Left renal cortex interstitium (tissue), 4 donors: ENCODE data around the gene RAB20. TPM values are rescaled to one million over a fixed set of nuclear protein-coding genes. Genes with fewer than 3 reads are reported as not detected.
"Not testable (repeated sequence)": the region's sequence is repeated elsewhere in the genome, so short reads cannot be mapped to it uniquely, and the experiment has no call there.

Experiments
- DNase-seq, 4 donors: peaks; one replicate each; pipeline ENCODE4 v3.0.0-alpha.2; 2013; ENCODE audit warnings: low read depth in 4 of 4, low spot score in 2 of 4, missing footprints in 1 of 4
- polyA plus RNA-seq, 4 donors: library from polyadenylated mRNA; unstranded; fragments of 120-200 nt; gene quantifications; one replicate each; pipeline ENCODE4 v1.2.1, GENCODE V29; 2013; ENCODE audit not compliant: insufficient read length in 4 of 4

Gene RAB20
- polyA plus RNA-seq, 4 donors, result 7.8 to 8.8 (median 8.5) TPM

DNA sequence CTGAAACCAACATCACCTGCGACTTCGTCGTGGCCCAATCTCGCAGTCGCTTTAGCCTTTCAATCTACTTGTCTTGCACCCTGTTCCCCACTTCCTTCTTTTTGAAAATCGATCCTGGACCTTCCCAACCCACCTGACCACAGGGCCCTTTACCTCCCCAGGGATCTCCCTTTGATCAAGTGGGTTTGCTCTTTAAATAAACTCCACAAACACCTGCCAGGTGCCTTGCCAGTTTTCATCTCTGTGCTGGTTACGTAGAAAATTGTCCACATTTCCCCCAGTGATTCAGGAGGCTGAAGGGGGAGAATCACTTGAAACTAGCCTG is 14.5 kb upstream of the RAB20 start:
- no peak for DNase-seq

DNA sequence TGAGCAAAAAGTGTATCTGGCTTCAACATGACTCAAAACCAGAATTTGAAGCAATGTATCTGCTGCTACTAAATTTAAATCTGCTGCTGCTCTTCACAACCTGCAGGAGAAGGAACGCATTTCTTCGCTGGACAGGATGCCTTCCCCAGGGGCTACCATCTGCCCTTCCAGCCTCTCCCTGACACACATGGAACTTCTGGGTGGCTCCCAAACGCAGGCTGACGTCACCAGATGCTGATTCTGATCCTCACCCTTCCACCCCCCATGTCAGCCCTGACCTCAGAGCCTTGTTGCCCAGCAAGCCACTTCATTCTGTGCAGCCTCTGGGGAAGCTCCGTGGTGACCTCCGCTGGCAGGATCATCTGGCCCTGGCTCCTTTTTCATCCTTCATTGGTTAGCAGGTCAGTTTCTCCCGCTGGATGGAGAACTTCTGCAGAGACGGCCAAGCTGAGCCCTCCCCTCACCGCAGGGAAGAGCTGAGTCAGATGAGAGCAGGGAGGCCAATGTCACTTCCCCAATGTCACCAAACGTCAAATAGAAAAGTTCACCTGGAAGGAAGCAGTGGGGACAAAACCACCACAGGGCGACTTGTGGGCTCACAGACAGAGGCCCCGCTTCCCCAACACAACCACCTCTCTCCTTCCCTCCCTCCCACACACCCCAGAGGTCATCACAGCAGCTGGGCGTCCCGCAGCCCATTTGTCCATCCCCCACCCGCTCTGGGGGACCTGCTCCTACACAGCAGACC is 14.0 kb upstream of the RAB20 start:
- DNase-seq, result no peak

DNA sequence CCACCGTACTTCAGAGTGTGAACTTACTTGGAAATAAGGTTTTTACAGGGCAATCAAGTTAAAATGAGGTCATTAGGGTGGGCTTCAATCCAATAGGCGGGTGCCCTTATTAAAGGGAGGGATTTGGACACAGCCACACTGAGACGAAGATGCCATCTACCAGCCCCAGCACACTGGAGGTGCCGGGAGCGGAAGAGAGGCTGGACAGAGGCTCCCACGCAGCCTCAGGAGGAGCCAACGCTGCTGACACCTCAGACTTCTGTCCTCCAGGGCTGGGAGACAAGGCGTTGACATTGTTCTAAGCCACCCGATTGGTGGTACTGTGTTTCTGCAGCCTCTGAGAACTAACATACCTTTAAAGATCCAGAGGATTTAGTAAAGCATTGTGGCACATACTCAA is 12.6 kb upstream of the RAB20 start:
- no peak for DNase-seq

DNA sequence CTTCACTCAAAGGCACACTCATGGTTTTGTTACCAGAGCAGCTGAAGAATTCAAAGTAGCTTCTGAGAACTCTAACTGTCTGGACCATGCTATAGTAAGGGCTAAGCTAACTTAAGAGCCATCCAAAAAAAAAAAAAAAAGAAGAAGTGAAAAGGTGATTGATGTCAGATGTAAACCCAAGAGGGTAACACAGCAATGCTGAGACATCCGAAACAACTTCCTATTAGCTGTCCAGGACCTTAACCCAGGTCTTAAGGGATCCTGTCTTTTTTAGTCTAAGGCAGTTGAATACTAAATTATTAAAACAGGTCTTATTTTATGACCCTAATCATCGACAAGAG is 11.2 kb upstream of the RAB20 start:
- DNase-seq, result no peak

DNA sequence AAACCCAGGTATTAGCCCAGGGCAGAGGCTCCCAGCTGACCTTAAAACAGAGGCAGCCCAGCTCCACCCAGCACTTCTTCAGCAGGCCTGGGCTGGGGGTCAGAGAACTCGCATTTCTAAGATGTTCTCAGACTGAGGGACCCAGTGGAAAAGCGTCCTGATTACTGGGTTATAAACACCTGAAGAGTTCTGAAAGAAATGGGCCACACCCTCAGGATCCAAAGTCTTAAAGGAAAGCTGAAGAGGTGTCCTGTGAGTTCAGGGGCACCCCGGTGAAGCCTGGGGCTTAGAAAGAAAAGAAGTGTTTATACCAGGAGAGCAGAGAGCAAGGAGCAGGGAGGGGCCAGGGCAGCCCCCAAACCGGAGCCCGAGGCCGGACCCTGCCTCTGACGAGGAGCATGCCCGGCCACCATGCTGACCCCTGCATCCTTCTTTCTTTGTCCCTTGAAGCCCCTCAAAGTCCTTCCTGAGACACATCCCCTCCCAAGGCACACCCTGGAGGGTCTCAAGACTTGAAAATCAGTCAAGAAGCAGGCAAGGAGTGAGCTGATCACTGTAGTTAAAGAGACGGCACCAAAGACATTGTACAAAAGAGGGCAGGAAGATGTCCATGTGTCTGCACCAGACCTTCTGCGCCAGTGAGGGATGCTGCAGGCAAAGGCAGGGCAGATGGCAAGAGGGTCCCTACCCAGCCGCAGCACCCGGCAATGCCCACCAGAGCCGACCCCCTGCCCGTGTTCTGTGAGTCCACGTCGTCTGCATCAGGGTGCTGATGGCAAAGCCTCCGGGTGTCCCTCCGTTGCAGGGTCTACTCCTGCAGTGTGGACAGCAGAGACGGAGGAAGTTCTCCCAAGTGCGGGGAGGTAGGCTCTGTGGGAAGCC is 10.6 kb upstream of the RAB20 start:
- no peak for DNase-seq

DNA sequence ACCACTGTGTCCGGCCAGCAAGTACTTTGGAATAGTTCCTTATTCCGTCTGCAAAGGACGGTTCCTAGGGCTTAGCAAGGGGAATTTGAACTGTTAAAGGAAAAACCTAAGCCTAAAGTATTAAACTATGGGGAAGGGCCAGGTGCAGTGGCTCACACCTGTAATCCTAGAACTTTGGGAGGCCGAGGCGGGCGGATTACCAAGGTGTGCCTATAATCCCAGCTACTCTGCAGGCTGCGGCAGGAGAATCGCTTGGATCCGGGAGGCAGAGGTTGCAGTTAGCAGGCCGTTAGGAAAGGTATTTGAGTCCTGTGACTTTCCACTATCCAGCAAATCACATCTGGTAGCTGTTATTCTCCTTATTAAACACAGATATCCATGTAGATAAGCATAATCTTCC is 9.4 kb upstream of the RAB20 start:
- DNase-seq, result no peak

DNA sequence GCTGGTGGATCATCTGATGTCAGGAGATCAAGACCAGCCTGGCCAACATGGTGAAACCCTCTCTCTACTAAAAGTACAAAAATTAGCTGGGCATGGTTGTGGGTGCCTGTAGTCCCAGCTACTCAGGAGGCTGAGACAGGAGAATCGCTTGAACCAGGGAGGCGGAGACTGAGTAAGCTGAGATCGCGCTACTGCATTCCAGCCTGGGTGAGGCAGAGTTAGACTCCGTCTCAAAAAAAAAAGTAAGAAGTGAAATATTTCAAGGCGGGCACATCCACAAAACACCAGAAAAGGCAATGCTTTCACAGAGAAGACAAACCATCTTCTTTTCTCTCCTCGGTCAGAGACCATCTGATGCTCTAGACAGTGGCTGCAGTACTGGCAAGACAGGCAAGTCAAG is 8.4 kb upstream of the RAB20 start:
- not testable (repeated sequence) for DNase-seq

DNA sequence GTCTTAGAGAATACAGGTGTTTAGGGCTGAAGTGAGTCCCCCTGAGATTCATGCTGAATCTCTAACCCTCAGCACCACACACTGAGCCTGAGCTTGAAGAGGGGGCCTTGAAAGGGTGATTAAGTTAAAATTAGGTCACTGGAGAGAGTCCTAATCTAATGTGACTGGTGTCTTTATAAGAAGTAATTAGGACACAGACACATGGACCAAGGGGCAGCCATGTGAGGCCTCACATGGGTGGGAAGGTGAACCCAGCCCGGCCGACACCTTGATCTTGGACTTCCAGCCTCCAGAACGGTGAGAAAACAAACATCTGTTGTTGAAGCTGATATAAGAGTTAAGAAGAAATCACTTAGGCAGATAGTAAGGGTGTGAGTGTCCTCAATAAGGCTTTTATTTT is 7.1 kb upstream of the RAB20 start:
- no peak for DNase-seq

DNA sequence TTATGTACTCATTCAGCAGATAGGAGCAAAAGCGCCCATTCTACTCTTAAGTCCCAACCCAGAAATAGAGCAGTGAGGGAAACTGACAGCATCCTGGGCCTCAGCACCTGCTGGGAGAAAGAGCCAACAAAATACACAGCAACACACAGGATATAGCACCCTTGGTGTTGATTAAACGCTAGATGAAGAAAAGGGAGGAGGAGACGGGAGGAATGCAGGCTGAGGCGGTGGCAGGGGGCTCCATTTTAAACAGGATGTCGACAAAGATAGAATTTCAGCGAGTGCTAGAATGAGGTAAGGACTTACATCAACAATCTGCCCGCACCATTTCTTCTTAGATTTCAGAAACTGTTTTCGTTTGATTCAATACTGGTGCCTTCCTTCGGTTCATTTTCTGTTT is 4.6 kb upstream of the RAB20 start:
- no peak for DNase-seq

DNA sequence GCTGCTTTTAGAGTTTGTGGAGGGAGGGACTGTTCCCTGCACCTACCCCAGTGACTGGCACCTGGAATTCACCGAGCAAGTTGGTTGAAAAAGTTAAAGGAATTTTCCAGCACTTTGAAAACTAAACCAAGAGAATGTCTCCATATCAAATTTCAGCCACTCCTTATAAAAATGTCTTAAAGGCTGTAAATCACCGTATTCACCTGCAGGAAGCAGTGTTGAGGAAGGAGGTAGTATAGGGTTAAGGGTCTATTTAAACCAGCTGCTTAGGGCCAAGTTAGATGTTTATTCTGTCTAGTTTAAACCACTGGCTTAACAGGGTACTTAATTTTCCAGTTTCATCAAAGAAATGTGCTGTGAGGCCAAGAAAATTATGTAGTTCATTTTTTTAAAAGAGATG is 3.8 kb upstream of the RAB20 start:
- peak in 1 of 4 donors; percentile 43 for DNase-seq

DNA sequence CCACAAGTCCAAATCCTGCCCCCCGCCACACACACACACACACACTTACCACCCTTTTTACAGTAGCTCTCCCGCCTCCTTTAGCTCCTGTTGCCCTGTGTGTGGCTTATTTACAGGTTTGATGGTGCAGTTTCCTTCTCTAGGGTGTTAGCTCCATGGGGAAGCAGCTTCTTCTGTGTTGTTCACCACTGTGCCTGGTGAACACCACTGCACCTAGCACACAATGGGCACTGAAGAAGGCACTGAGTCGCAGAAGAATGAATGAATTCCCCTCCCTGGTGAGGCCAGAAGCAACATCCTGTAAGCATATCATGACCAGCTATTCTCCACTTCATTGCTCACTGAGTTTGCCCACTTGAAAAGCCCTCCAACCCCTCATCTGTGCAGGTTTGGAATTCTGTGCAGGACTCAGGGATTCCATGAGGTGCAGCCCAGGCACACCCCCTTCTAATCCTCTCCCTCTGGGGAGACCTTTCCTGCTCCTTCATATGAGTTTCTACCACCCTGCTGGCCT is 3.0 kb upstream of the RAB20 start:
- no peak for DNase-seq

DNA sequence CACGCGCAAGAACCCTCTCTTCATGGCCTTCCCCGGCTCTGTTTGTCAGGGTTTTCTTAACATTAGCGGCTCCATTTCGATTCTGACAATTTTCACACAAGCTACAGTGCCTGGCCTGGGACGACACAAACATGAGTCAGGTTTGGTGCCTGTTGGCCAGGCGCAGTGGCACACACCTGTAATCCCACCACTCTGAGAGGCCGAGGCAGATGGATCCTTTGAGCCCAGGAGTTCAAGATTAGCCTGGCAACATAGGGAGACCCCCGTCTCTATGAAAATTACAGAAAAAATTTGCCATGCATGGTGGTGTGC is 1.9 kb upstream of the RAB20 start:
- no peak for DNase-seq

DNA sequence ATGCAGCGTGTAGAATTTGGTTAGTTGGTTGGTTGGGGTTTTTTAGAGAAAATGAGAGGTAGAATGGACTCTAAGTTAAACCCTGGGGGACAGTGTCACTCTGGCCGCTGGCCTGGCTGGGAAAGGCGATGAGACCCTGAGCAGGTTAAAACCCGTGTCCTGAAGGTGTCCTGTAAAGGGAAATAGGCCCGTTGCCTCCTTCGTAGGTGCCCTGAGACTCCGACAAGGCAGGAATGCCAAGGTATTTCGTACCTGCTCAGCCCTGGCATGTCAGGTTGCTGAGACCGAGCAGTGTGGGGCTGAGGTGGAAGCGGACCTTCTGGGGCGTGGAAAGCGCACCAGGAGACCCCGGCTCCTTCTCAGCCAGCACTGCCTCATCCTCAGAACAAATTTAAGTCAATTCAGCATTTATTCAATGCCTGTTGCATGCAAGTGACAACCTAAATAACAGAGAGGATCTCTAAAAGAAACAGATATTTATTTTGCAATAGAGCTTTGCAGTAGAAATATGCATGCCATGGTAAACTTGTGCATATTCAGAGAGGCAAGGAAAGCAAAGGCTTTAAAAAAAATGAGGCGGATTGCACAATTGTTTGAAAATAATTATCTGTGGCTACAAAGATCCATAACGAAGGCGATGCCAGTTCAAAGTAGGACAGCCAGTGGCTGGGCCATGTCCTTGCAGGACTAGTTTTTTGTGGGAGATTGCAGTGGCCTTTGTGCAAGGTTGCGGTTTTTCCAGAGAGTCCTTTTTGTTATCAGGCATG is 1.4 kb upstream of the RAB20 start:
- no peak for DNase-seq

DNA sequence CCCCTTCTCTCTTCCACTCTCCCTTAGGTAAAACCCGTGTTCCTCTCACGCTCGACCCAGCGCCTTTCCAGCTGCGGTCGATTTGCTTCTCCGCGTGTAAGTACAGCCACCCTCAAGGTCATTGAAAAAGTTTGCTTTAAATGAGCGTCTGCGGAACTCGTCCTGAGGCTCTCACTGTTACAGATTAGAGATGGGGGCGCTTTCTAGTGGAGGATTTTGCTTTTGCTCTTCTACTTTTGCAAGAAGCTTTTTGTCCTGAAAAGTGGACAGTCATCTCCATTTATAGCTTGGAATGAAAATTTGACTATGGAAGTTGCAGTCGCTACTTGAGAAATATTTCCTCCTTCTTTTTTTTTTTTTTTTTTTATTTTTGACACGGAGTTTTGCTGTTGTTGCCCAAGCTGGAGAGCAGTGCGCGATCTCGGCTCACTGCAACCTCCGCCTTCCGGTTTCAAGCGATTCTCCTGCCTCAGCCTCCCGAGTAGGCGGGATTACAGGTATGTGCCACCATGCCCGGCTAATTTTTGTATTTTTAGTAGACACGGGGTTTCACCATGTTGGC is 595 bp upstream of the RAB20 start:
- no peak for DNase-seq

DNA sequence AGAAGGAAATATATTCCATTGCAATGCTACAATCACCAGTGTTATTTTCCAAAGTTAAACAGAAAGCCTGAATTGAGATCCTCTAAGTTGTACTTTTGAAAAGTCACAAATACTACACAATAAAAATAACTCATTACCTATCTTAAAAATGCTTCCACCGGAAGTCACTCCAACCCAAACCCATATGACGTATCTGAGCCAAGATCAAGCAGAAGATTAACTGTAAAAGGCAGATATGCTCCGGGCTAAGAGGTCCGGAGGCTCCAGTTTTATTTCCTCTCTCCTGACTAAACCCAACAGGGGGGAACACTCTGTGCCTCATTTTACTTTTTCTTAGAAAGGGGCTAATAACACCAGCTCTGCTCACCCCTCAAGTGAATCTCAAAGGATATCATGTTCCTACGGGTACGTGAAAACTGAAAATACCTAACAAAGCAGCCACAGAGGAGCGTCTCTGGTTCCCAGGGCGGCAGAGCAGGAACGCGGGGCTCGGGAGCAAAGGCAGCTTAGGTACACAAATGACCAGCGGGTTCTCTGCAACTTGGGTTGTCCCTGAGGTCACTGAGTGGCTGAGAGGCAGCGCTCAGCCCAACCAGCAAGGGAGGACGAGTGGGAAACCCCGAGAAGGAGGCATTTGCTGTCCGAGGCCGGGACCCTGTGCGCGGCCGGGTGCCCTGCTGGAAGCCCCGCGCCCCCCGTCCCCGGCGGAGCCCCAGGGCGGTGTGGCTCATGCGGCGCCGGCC is 750 bp downstream of the RAB20 start:
- no peak for DNase-seq

DNA sequence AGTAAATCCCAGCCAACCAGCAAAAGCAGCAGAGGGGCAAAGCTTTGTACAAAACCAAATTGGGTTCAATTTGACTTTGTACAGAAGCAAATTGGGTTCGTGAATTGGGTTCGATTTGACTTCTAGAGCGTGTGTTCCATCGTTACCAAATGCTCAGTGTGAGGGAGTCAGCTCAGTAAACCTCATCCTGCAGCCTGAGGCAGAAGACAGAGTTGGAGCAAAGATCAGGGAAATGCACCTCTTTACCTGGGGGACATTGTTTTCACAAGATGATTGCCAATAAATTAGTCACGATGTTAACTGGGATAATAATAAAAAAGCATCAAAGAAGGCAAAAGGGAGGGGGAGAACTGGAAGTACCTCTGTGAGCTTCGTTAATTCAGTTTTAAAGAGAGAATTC is 1.5 kb downstream of the RAB20 start:
- DNase-seq, result no peak

DNA sequence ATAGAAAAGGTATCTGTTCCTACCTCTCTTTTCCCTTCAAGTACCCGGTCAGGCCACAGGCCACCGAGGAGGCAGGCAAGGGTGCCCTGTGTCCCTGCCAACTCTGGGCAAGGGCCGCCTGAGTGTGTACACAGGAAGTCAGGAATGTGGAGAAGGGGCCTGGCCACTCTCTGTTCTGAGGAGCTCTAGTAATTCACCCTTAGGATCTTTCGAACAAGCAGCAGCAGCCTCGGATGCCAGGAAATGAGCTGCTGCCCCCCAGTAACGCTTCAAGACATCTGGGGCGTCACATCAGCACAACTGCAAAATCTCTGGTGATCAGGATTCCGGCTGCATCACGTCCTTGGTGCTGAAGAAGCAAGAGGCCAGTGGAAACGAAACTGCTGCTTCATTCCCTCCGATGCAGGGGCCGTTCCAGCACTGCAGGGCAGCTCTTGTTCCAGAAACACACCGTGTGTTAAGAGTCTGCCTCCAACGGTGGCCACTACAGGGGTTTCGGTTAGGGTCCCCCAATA is 2.0 kb downstream of the RAB20 start:
- no peak for DNase-seq

DNA sequence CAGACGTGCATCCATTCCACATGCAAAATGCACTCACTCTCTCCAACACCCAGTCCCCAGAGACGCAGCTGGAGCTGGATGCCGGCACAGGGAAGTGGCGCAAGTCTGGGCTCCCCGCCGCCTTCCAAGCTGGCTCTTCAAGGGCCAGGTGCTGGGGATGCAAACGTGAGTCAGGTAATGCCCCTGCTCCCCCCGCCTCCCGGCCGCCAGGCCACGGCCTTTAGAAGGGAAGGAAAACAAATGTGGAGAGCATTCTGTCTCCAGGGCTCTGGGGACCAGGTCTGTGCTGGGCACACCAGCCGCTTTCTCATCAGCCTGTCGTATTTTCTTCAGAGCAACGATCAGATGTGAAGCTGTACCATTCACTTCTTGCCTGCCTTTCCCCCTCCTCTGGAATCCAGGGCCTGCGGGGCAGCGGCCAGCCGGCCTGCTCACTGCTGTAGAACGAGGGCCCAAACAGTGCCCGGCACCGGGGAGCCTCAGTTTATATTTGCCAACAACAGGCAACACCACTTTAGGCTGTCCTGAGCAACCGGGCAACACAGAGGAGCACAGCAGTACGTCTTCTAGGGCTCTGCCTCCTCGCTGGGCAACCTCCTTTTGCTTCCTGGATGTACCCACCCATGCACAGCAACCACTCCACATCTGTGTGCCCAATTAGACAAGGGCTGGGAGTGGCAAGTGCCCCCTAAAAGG is 3.8 kb downstream of the RAB20 start:
- no peak for DNase-seq

DNA sequence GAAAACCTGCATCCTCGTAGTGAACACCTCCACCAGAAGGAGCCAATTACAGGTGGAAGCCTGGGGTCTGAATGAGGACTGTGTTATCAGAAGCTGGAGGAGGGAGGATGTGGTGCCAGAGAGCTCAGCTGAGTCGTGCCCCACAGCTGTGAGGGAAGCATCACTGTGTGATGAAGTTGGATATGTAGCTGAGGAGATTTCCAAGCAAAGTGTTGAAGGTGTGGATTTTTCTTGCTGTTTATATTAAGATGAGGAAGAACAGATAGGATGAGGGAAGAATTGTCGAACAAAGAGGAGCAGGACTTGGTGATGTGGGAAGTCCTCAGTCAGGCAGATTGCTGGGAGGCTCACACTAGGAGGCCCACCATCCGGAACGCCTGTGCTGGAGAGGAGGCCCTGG is 4.4 kb downstream of the RAB20 start:
- DNase-seq, result no peak

DNA sequence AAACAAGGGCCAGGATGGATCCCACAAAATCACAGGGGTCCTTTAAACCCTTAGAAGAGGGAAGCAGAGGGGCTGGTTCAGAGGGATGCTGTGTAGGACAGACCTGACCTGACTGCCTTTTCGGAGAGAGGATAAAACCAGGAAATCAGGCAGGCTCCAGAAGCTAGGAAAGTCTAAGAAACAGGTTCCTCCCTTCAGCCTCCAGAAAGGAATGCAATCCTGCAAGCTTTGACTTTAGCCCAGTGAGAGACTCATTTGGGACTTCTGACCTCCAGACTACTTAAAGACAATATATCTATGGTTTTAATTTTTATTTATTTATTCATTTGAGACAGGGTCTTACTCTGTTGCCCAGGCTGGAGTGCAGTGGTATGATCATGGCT is 5.3 kb downstream of the RAB20 start:
- no peak for DNase-seq
